ENCODE measurements around the gene KLF8. TPM values are rescaled to one million over a fixed set of nuclear protein-coding genes. Genes with fewer than 3 reads are reported as not detected.
"Not testable (repeated sequence)": the region's sequence is repeated elsewhere in the genome, so short reads cannot be mapped to it uniquely, and the experiment has no call there.

Gene KLF8
- total RNA-seq: 1 to 10 TPM; 6.2 to 7.8 (median 7.2) TPM
- polyA plus RNA-seq: 5.2 TPM
- long read RNA-seq, donor 1, partial matches to known transcripts: 0 of 7 reads
- long read RNA-seq, donor 1, other reads (novel, unspliced or antisense): 4 of 7 reads
- long read RNA-seq, donor 2, partial matches to known transcripts: 1 of 2 reads
- long read RNA-seq, donor 2, other reads (novel, unspliced or antisense): 1 of 2 reads
- long read RNA-seq, donor 3, partial matches to known transcripts: 3 of 13 reads
- long read RNA-seq, donor 3, other reads (novel, unspliced or antisense): 5 of 13 reads
- long read RNA-seq, donor 4, partial matches to known transcripts: 0 of 1 reads
- long read RNA-seq, donor 4, other reads (novel, unspliced or antisense): 1 of 1 reads

DNA sequence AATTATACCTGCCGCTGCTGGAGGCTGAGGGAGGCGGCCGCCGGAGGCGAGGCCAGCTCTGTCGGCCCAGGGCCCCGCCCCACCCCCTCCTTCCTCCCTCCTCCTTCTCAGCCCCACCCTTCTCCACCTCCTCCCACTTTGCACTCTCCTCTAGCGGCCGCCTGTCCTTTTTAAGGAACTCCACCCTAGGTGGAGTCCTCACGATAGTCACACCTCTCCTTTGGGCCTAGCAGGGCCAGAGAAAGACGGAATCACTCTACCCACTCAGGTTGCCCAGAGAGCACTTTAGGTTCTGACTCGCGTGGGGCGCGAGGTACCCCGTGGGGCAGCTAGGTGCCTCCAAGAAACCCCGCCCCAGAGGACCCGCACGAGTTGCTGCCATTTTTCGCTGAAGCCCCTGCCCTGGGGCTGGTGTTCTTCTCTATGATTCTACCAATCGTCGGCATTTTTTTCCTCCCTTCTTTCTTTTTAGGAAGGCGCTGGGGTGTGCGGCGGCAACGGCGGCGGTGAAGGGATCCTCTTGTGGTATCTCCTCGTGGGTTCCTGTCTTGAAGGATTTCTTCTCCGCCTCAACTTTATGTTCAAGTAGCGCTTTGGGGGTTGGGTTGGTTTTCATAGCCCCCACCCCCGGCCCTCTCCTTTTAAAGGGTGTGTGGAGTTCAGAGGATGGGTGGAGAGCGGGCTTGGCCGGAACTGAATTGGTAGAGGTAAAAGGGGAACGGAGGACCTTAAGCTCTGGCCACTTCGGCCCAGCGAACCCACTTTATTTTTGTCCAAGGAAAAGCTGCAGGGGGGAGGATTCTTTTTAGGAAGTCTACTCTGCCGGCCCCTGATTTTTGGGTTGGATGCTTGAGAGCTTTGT is at the start of gene KLF8:
KLF8 (plus strand) TSS at position 136 of the 862 bp plus-strand sequence. CDS start 979 bp downstream, outside the sequence.
- Histone ChIP-seq H3K4me1 (ENCODE audit: control insufficient read depth, insufficient read depth, low read length) (no peaks in the 10 kb centered on the region), H3K27ac (ENCODE audit: low read length) (peak within 1 kb of the TSS; percentile 80), H3K4me3 (ENCODE audit: low read length) (peak within 1 kb of the TSS; percentile 96), H3K27me3 (ENCODE audit: control insufficient read depth, insufficient read depth) (no peaks in the 10 kb centered on the region), H3K9me3 (ENCODE audit: control insufficient read depth, low read length) (no peaks in the 10 kb centered on the region)
- intact Hi-C loops (cut with DNase I): no loop called here
- peak; percentile 30 to 84 (median 74) for DNase-seq
- peak; percentile 86 to 90 for ATAC-seq
- WGBS: under 1% methylated on average over 38 of the region's 38 CpGs

DNA sequence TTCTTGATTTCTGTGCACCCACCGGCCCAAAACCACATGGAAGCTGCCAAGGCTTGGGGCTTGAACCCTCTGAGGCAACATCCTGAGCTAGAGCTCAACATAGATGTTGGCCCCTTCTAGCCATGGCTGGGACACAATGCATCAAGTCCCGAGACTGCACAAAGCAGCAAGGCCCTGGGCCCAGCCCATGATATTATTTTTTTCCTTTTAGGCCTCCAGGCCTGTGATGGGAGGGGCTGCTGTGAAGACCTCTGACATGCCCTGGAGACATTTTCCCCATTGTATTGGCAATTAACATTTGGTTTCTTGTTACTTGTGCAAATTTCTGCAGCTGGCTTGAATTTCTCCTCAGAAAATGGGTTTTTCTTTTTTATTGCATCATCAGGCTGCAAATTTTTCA is 25.2 kb upstream of the KLF8 start:
- intact Hi-C loops (cut with DNase I); H3K27ac ChIP-seq (ENCODE audit: low read length); H3K9me3 ChIP-seq (ENCODE audit: control insufficient read depth, low read length); ATAC-seq; H3K4me1 ChIP-seq (ENCODE audit: control insufficient read depth, insufficient read depth, low read length); DNase-seq; H3K27me3 ChIP-seq (ENCODE audit: control insufficient read depth, insufficient read depth); H3K4me3 ChIP-seq (ENCODE audit: low read length): not testable (repeated sequence)
- 81% methylated on average over 2 of the region's 2 CpGs for WGBS

DNA sequence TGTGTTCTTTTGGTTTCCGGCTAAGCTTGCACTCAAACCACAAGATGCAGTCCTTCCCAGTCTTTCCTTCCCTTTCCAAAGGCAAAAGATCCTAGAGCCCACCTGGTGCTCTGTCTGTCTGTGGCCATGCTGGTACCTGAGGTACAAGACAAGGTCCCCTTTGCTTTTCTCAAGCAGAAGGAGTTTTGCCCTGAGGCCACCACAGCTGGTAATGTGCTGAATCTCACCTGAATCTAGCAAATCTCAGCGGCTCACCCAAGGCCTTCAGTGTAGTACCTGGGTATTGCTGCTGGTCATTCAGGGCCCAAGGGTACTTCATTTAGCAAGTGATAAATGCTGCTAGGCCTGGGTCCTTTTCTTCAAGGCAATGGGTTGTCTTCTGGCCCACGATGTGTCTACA is 20.5 kb upstream of the KLF8 start:
- Histone ChIP-seq H3K27me3 (ENCODE audit: control insufficient read depth, insufficient read depth) (no peaks in the 10 kb centered on the region), H3K4me1 (ENCODE audit: control insufficient read depth, insufficient read depth, low read length) (no peaks in the 10 kb centered on the region), H3K27ac (ENCODE audit: low read length) (no peak overlapping the region), H3K9me3 (ENCODE audit: control insufficient read depth, low read length) (no peaks in the 10 kb centered on the region), H3K4me3 (ENCODE audit: low read length) (no peak overlapping the region)
- WGBS: 92% methylated on average over 3 of the region's 3 CpGs
- ATAC-seq (no peak), DNase-seq (no peak)
- intact Hi-C loops (cut with DNase I): no loop called here

DNA sequence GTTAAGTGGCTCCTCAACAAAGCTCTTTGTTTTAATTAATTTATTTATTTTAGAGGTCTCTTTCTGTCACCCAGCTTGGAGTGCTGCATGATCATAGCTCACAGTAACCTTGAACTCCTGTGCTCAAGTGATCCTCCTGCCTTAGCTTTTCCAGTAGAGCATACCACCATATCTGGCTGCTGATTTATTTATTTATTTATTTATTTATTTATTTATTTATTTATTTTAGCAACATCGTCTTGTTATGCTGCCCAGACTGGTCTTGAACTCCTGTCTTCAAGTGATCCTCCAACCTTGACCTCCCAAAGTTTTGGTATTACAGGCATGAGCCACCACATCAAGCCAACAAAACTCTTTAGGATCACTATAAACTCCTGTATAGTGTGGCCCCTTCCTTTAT is 15.8 kb upstream of the KLF8 start:
- ATAC-seq (no peak), DNase-seq (no peak)
- Histone ChIP-seq H3K4me1 (ENCODE audit: control insufficient read depth, insufficient read depth, low read length) (no peaks in the 10 kb centered on the region), H3K27me3 (ENCODE audit: control insufficient read depth, insufficient read depth) (no peaks in the 10 kb centered on the region), H3K4me3 (ENCODE audit: low read length) (no peak overlapping the region), H3K27ac (ENCODE audit: low read length) (no peak overlapping the region), H3K9me3 (ENCODE audit: control insufficient read depth, low read length) (no peaks in the 10 kb centered on the region)
- 90% methylated on average over 1 of the region's 1 CpG for WGBS
- intact Hi-C loops (cut with DNase I): no loop called here

DNA sequence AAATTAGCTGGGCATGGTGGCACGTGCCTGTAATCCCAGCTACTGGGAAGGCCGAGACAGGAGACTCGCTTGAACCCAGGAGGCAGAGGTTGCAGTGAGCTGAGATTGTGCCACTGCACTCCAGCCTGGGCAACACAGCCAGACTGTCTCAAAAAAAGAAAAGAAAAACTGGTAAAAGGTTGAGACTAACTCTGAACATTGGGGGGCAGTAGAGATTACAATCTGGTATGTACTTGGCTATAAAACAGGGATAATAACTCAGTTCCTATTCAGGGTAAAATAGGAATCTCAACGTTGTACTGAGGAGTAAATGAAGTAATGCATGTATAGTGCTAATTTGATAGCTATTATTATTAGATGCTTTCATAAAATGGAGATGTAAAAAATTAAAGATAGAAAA is 12.5 kb upstream of the KLF8 start:
- no peak for ATAC-seq
- H3K4me1 ChIP-seq (ENCODE audit: control insufficient read depth, insufficient read depth, low read length): no peaks in the 10 kb centered on the region
- intact Hi-C loops (cut with DNase I): no loop called here

DNA sequence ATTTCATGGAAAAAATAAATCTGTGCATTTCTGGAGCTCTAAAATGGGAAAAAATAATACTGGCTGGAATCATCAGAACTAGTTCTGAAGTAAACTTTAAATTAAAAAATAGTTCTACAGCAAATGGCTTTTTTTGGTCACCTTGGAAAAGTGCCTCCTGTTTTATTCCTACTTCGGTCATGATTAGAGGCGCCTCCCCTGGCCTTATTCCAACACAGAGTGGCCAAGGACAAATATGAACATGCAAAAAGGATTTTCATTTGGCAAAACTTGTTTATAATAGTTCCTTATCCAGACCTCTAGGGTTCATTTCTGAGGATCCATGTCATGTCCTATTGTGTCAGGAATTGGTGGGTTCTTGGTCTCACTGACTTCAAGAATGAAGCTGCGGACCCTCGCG is 11.1 kb upstream of the KLF8 start:
- ATAC-seq (no peak), DNase-seq (peak in 1 of 3 donors; percentile 54)
- Histone ChIP-seq H3K4me1 (ENCODE audit: control insufficient read depth, insufficient read depth, low read length) (no peaks in the 10 kb centered on the region), H3K27ac (ENCODE audit: low read length) (no peak overlapping the region), H3K4me3 (ENCODE audit: low read length) (no peak overlapping the region), H3K27me3 (ENCODE audit: control insufficient read depth, insufficient read depth) (no peaks in the 10 kb centered on the region), H3K9me3 (ENCODE audit: control insufficient read depth, low read length) (no peaks in the 10 kb centered on the region)
- WGBS: 72% methylated on average over 5 of the region's 5 CpGs
- intact Hi-C loops (cut with DNase I): no loop called here

More for the DNA sequence above, 12.5 kb upstream of the KLF8 start:
- 49% methylated on average over 4 of the region's 4 CpGs for WGBS
- Histone ChIP-seq H3K27me3 (ENCODE audit: control insufficient read depth, insufficient read depth) (no peaks in the 10 kb centered on the region), H3K4me3 (ENCODE audit: low read length) (no peak overlapping the region), H3K9me3 (ENCODE audit: control insufficient read depth, low read length) (no peaks in the 10 kb centered on the region), H3K27ac (ENCODE audit: low read length) (no peak overlapping the region)
- DNase-seq: no peak

DNA sequence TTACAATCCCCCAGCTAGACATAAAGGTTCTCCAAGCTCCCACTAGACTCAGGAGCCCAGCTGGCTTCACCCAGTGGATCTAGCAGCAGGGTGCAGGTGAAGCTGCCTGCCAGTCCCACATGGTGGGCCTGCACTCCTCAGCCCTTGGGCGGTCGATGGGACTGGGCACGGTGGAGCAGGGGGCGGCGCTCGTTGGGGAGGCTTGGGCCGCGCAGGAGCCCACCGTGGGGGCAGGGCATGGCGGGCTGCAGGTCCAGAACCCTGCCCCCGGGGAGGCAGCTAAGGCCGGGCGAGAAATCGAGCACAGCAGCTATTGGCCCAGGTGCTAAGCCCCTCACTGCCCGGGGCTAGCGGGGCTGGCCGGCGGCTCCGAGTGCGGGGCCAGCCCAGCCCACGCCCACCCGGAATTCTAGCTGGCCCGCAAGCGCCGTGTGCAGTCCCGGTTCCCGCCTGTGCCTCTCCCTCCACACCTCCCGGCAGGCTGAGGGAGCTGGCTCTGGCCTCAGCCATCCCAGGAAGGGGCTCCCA is 9.6 kb upstream of the KLF8 start:
- 92% methylated on average over 28 of the region's 28 CpGs for WGBS
- H3K4me3 ChIP-seq (ENCODE audit: low read length): no peak overlapping the region
- no peak for ATAC-seq
- H3K27me3 ChIP-seq (ENCODE audit: control insufficient read depth, insufficient read depth): no peaks in the 10 kb centered on the region
- H3K27ac ChIP-seq (ENCODE audit: low read length): no peak overlapping the region
- intact Hi-C loops (cut with DNase I): no loop called here
- no peaks in the 10 kb centered on the region for H3K4me1 ChIP-seq (ENCODE audit: control insufficient read depth, insufficient read depth, low read length)
- no peak for DNase-seq
- no peaks in the 10 kb centered on the region for H3K9me3 ChIP-seq (ENCODE audit: control insufficient read depth, low read length)

DNA sequence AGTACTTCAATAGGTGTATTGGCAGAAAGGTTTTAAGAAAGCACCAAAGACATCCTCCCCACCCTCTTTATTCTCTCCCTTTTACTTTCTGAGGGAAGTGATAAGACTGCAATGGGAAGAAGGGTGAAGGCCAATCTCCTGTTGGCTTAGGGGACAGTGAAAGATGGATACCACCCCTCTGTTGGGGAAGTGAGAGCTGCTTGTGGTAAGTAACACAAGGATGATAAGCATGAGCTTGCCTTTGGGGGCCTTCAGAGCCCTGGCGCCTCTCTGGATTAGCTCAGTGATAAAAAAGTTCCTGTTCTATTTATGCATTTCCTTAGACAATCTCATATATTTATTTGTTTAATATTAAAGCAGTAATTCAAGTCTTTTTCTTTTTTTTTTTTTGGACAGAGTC is 5.2 kb upstream of the KLF8 start:
- Histone ChIP-seq H3K9me3 (ENCODE audit: control insufficient read depth, low read length) (no peaks in the 10 kb centered on the region), H3K4me3 (ENCODE audit: low read length) (no peak overlapping the region), H3K4me1 (ENCODE audit: control insufficient read depth, insufficient read depth, low read length) (no peaks in the 10 kb centered on the region), H3K27ac (ENCODE audit: low read length) (no peak overlapping the region), H3K27me3 (ENCODE audit: control insufficient read depth, insufficient read depth) (no peaks in the 10 kb centered on the region)
- DNase-seq (no peak), ATAC-seq (peak in 1 of 2 donors; percentile 32)
- intact Hi-C loops (cut with DNase I): no loop called here
- WGBS: 42% methylated on average over 1 of the region's 1 CpG

DNA sequence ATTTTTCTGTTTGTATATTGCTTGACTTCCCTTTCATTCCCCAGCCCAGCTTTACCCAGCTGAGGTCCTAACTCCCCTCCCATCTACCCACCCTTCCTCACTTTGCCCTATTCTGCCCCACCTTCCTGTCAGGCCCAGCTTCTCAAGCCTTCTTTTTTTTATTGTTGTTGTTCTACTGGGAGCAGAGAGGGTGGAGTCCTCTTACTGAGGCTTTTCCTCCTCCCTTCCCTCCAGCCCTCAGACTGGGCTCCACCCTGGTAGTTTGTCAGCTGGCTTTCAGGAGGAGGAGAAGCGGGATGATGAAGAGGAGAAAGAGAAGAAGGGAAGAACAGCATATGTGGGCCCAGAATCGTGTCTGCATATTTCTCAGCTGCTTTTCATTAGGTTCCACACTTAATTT is 3.2 kb upstream of the KLF8 start:
- ATAC-seq (peak; percentile 60 to 80), DNase-seq (peak in 2 of 3 donors; percentile 9 to 59)
- H3K27me3 ChIP-seq (ENCODE audit: control insufficient read depth, insufficient read depth): no peaks in the 10 kb centered on the region
- H3K4me3 ChIP-seq (ENCODE audit: low read length): no peak overlapping the region
- no peak overlapping the region for H3K27ac ChIP-seq (ENCODE audit: low read length)
- intact Hi-C loops (cut with DNase I): no loop called here
- 32% methylated on average over 2 of the region's 2 CpGs for WGBS
- no peaks in the 10 kb centered on the region for H3K9me3 ChIP-seq (ENCODE audit: control insufficient read depth, low read length)
- no peaks in the 10 kb centered on the region for H3K4me1 ChIP-seq (ENCODE audit: control insufficient read depth, insufficient read depth, low read length)

DNA sequence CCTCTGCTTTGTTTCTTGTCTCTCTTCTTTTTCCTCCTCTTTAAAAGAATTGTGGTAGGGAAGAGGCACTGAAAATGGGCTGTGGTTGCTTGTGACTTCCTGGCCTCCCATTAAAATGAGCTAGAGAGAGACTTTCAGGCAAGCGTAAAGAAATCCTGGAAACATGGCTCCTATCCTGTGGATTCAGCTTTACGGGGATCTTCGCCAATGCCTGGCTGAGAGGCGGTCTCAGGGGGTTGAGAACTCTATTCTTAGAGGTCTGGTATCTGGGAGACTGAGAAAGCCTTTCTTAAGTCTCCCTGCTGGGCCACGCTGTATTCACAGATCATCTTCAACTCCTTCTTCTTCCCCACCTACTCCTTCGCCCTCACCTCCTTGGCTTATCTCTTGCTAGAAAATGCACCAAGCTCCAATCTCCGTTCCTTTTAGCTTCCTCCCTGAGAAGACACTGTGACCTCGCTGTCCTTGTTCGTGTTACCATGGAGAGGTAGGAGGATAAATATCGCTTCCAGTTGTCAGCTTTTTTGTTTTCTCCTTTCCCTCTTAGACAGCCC is 542 bp upstream of the KLF8 start:
- H3K27me3 ChIP-seq (ENCODE audit: control insufficient read depth, insufficient read depth): no peaks in the 10 kb centered on the region
- intact Hi-C loops (cut with DNase I): no loop called here

DNA sequence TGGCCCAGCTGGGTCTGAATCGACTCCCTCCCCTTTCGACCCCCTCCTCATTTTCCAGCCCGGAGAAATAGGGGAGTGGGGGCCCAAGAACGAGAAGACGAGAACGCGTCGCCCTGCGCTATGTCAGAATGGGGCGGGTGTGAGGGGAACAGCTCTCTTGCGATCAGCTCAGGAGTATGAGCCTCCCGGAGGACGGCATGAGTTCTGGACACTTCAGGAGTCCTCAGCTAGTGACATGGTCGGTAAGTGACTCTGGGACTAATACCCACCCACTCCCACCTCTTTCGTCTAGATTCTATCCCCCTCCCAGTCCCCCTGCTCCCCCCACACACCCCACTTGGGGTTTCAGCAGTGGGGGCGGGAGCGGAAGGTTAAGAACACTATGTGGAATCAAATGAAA is 944 bp downstream of the KLF8 start:
- peak overlapping the region; percentile 96 for H3K4me3 ChIP-seq (ENCODE audit: low read length)
- no peaks in the 10 kb centered on the region for H3K4me1 ChIP-seq (ENCODE audit: control insufficient read depth, insufficient read depth, low read length)
- no peaks in the 10 kb centered on the region for H3K27me3 ChIP-seq (ENCODE audit: control insufficient read depth, insufficient read depth)
- 4% methylated on average over 17 of the region's 17 CpGs for WGBS
- DNase-seq: peak in 2 of 3 donors; percentile 53 to 57
- peak; percentile 68 to 71 for ATAC-seq
- H3K27ac ChIP-seq (ENCODE audit: low read length): peak overlapping the region; percentile 80
- H3K9me3 ChIP-seq (ENCODE audit: control insufficient read depth, low read length): no peaks in the 10 kb centered on the region
- intact Hi-C loops (cut with DNase I): no loop called here

More for the DNA sequence above, 542 bp upstream of the KLF8 start:
- DNase-seq (no peak), ATAC-seq (no peak)
- 13% methylated on average over 10 of the region's 10 CpGs for WGBS
- Histone ChIP-seq H3K4me1 (ENCODE audit: control insufficient read depth, insufficient read depth, low read length) (no peaks in the 10 kb centered on the region), H3K4me3 (ENCODE audit: low read length) (peak overlapping the region; percentile 96), H3K27ac (ENCODE audit: low read length) (peak overlapping the region; percentile 48), H3K9me3 (ENCODE audit: control insufficient read depth, low read length) (no peaks in the 10 kb centered on the region)

Data from right cardiac atrium (tissue), 5 donors.